T1000 (cell line): ENCODE data around the gene UPP1.

Experiments used
- DNase-seq: peaks from one replicate; lab custom pipeline; 2025; ENCODE audit warnings: mixed read lengths; lab: John Stamatoyannopoulos, UW

UPP1 gene

GRCh38 chr7:48085942-48086341, 3.1 kb upstream of the UPP1 start:
- DNase-seq, result no peak

GRCh38 chr7:48087349-48087748, 1.7 kb upstream of the UPP1 start:
- no peak for DNase-seq

- DNase-seq, result peak; percentile 93
Observed at GRCh38 chr7:48088559-48089045, 463 bp upstream of the UPP1 start.

- no peak for DNase-seq
Observed at GRCh38 chr7:48090095-48090805, 1.2 kb downstream of the UPP1 start.

- no peak for DNase-seq
Observed at GRCh38 chr7:48091506-48092433, 2.7 kb downstream of the UPP1 start.

GRCh38 chr7:48094861-48095293, 5.8 kb downstream of the UPP1 start:
- no peak for DNase-seq

- DNase-seq, result no peak
Observed at GRCh38 chr7:48096273-48096672, 7.2 kb downstream of the UPP1 start.

GRCh38 chr7:48097521-48098231, 8.6 kb downstream of the UPP1 start:
- DNase-seq, result no peak

GRCh38 chr7:48098846-48099245, 9.8 kb downstream of the UPP1 start:
- DNase-seq, result no peak

GRCh38 chr7:48099781-48100180, 10.7 kb downstream of the UPP1 start:
- no peak for DNase-seq

GRCh38 chr7:48101352-48101751, 12.3 kb downstream of the UPP1 start:
- no peak for DNase-seq

GRCh38 chr7:48101968-48102367, 12.9 kb downstream of the UPP1 start:
- no peak for DNase-seq

GRCh38 chr7:48102530-48102929, 13.5 kb downstream of the UPP1 start:
- no peak for DNase-seq

- DNase-seq, result no peak
Observed at GRCh38 chr7:48105045-48105444, 16.0 kb downstream of the UPP1 start.

GRCh38 chr7:48106906-48107659, 18.0 kb downstream of the UPP1 start:
- no peak for DNase-seq

GRCh38 chr7:48107926-48108472, 18.9 kb downstream of the UPP1 start:
- no peak for DNase-seq

- DNase-seq, result no peak
Observed at GRCh38 chr7:48108959-48109847, 20.1 kb downstream of the UPP1 start.

- peak; percentile 31 for DNase-seq
Observed at GRCh38 chr7:48109848-48110663, 21.0 kb downstream of the UPP1 start.

GRCh38 chr7:48110868-48111267, 21.8 kb downstream of the UPP1 start:
- no peak for DNase-seq
